Measurements from ENCODE around the gene DBN1.

DNA sequence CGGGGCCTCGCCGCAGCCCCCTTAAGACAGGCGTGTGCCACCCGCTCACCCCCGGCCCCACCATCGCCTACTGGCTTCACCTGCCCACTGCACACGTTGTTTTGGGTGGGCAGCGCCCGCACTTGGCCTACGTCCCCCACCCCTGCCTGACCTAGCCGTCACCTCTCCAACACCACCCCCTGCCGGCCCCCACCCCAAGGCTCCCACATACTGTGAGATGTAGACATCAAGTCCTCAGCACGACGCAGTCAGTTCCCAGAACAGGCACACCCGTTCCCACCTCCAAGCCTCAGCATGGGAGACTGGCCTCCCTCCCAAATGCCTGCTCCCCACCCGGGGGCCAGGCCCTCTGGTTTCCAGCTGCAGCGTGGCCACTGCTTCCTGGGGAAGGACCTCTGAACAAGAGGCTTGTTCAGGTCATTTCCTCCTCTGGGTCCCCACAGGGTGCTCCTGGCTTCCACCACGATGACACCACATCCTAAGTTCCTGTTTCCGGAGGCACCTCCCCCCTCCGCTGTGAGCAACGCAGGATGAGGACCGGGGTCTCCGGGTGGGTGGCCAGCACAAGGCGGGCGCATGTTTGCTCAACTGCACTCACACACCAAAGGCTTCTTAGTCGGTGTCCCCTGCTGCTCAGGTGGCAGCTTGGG is 11.3 kb downstream of the DBN1 start:
- TF ChIP-seq, protein P1, sequence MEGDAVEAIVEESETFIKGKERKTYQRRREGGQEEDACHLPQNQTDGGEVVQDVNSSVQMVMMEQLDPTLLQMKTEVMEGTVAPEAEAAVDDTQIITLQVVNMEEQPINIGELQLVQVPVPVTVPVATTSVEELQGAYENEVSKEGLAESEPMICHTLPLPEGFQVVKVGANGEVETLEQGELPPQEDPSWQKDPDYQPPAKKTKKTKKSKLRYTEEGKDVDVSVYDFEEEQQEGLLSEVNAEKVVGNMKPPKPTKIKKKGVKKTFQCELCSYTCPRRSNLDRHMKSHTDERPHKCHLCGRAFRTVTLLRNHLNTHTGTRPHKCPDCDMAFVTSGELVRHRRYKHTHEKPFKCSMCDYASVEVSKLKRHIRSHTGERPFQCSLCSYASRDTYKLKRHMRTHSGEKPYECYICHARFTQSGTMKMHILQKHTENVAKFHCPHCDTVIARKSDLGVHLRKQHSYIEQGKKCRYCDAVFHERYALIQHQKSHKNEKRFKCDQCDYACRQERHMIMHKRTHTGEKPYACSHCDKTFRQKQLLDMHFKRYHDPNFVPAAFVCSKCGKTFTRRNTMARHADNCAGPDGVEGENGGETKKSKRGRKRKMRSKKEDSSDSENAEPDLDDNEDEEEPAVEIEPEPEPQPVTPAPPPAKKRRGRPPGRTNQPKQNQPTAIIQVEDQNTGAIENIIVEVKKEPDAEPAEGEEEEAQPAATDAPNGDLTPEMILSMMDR (IDR thresholded peaks at IDR 0.05) = no peak
- TF ChIP-seq POLR2A (IDR thresholded peaks at IDR 0.05) = no peak
